ENCODE data around the gene ACTL7B. TPM values are rescaled to one million over a fixed set of nuclear protein-coding genes. Genes with fewer than 3 reads are reported as not detected.

ACTL7B gene
- polyA plus RNA-seq, 3 donors, result 0.05 TPM; not detected in 2

GRCh38 chr9:108835831-108836230 lies 20.0 kb downstream of the ACTL7B start:
- peak overlapping the region in 3 of 7 donors; percentile 22 to 50 (median 31) for H3K27ac Mint-ChIP-seq
- Histone ChIP-seq H4K20me1 (ENCODE audit: insufficient read depth, low read length) (no peaks in the 10 kb centered on the region), H3K79me2 (ENCODE audit: insufficient read depth, low read length) (no peaks in the 10 kb centered on the region), H3K9ac (ENCODE audit: insufficient read depth, low read length, poor library complexity, severe bottlenecking) (no peak overlapping the region), H3K4me3 (replicated peaks in 1 of 3; ENCODE audit: low read depth in 2 of 3, low read length in 3 of 3) (no peak overlapping the region), H3K4me1 (ENCODE audit: control insufficient read depth in 1 of 2, insufficient read depth in 2 of 2, low read length in 2 of 2) (peaks cover 22 to 31% of the 10 kb centered on the region in 2 donors), H3K27me3 (ENCODE audit: control insufficient read depth in 2 of 2, insufficient read depth in 2 of 2, low read length in 2 of 2) (no peaks in the 10 kb centered on the region), H3K36me3 (replicated peaks in 1 of 2; ENCODE audit: control insufficient read depth in 1 of 2, insufficient read depth in 2 of 2, low read length in 2 of 2) (no peaks in the 10 kb centered on the region), H3K9me3 (replicated peaks in 1 of 2; ENCODE audit: control insufficient read depth in 1 of 2, insufficient read depth in 1 of 2, low read length in 2 of 2) (no peaks in the 10 kb centered on the region), H3K4me2 (replicated peaks; ENCODE audit: extremely low read depth, low read length, poor library complexity, severe bottlenecking) (peak overlapping the region; percentile 4), H2AFZ (ENCODE audit: insufficient read depth, low read depth, low read length, poor library complexity, severe bottlenecking) (peak overlapping the region; percentile 25), H3K27ac (ENCODE audit: low read depth in 1 of 2, low read length in 2 of 2) (peak overlapping the region in 1 of 2 donors; percentile 45)
- WGBS (ENCODE audit: insufficient coverage), result 55% methylated on average over 5 of the region's 7 CpGs
- DNase-seq, result peak; percentile 42 to 66 (median 62)
- peaks cover 0 to 3% (median 2%) of the 10 kb centered on the region in 3 donors for H3K27me3 Mint-ChIP-seq (ENCODE audit: low read depth in 3 of 3)
- intact Hi-C loops (cut with micrococcal nuclease), result no loop called here
- peaks cover 25% of the 10 kb centered on the region for H3K4me1 Mint-ChIP-seq
- no peak overlapping the region for H3K4me3 Mint-ChIP-seq
- peaks cover 0 to 4% (median 0%) of the 10 kb centered on the region in 7 donors for H3K9me3 Mint-ChIP-seq
- TF ChIP-seq CTCF (IDR thresholded peaks at IDR 0.05), result no peak
- no peaks in the 10 kb centered on the region for H3K36me3 Mint-ChIP-seq

GRCh38 chr9:108834959-108835665 lies 20.7 kb downstream of the ACTL7B start:
- no peak for TF ChIP-seq CTCF (IDR thresholded peaks at IDR 0.05)
- H3K27me3 ChIP-seq (ENCODE audit: control insufficient read depth in 2 of 2, insufficient read depth in 2 of 2, low read length in 2 of 2), result no peaks in the 10 kb centered on the region
- peak overlapping the region; percentile 25 for H2AFZ ChIP-seq (ENCODE audit: insufficient read depth, low read depth, low read length, poor library complexity, severe bottlenecking)
- no peaks in the 10 kb centered on the region for H4K20me1 ChIP-seq (ENCODE audit: insufficient read depth, low read length)
- Mint-ChIP-seq H3K36me3 (no peaks in the 10 kb centered on the region), H3K9me3 (peaks cover 0 to 4% (median 0%) of the 10 kb centered on the region in 7 donors), H3K27me3 (ENCODE audit: low read depth in 3 of 3) (peaks cover 0 to 3% (median 2%) of the 10 kb centered on the region in 3 donors), H3K27ac (peak overlapping the region in 3 of 7 donors; percentile 16 to 46 (median 31)), H3K4me3 (peak overlapping the region in 1 of 2 donors; percentile 39), H3K4me1 (peaks cover 25% of the 10 kb centered on the region)
- no peaks in the 10 kb centered on the region for H3K79me2 ChIP-seq (ENCODE audit: insufficient read depth, low read length)
- H3K36me3 ChIP-seq (replicated peaks in 1 of 2; ENCODE audit: control insufficient read depth in 1 of 2, insufficient read depth in 2 of 2, low read length in 2 of 2), result no peaks in the 10 kb centered on the region
- DNase-seq, result peak in 1 of 3 donors; percentile 40
- peak overlapping the region in 1 of 2 donors; percentile 45 for H3K27ac ChIP-seq (ENCODE audit: low read depth in 1 of 2, low read length in 2 of 2)
- H3K4me2 ChIP-seq (replicated peaks; ENCODE audit: extremely low read depth, low read length, poor library complexity, severe bottlenecking), result peak overlapping the region; percentile 9
- H3K9me3 ChIP-seq (replicated peaks in 1 of 2; ENCODE audit: control insufficient read depth in 1 of 2, insufficient read depth in 1 of 2, low read length in 2 of 2), result no peaks in the 10 kb centered on the region
- intact Hi-C loops (cut with micrococcal nuclease), result no loop called here
- H3K4me1 ChIP-seq (ENCODE audit: control insufficient read depth in 1 of 2, insufficient read depth in 2 of 2, low read length in 2 of 2), result peaks cover 22 to 31% of the 10 kb centered on the region in 2 donors
- WGBS (ENCODE audit: insufficient coverage), result 47% methylated on average over 3 of the region's 4 CpGs
- H3K4me3 ChIP-seq (replicated peaks in 1 of 3; ENCODE audit: low read depth in 2 of 3, low read length in 3 of 3), result no peak overlapping the region
- H3K9ac ChIP-seq (ENCODE audit: insufficient read depth, low read length, poor library complexity, severe bottlenecking), result no peak overlapping the region

All from CD14-positive monocyte (primary cell).